ENCODE results near the gene ALDH18A1. TPM values are rescaled to one million over a fixed set of nuclear protein-coding genes. Genes with fewer than 3 reads are reported as not detected.

The ALDH18A1 gene
- total RNA-seq, 1 experiment from 2014 or later: 114 TPM

DNA sequence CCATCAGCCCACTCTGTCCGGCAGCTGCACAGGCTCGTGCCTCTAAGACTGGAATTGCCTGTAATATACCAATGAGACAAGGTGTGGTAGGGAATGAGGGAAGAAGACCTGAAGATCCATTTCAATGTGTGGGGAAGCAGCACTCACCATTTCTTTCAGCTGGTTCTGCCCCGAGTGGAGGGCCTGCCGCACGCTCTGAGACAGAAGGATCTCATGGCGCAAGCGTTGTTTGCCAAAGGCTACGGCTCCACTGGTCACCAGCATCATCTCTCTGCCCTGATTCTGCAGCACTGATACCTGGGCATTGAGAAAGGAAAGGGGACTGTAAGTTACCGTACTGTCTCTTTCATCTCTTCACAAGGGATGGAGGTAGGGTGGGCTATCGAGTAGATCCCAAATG lies 19.4 kb downstream of the ALDH18A1 start:
- WGBS (ENCODE audit: extremely low coverage, insufficient read length, low lambda C conversion rate): no CpG with 5 or more reads among the region's 10 CpGs
- H4K5ac ChIP-seq (ENCODE audit: insufficient read length, low read depth, low read length): no peak overlapping the region

More for the DNA sequence above, 19.4 kb downstream of the ALDH18A1 start:
- Histone ChIP-seq H3K4ac (ENCODE audit: low read depth, low read length) (no peak overlapping the region), H3K14ac (ENCODE audit: insufficient read depth, low read length) (no peak overlapping the region), H3K4me1 (ENCODE audit: insufficient read depth, low read length) (no peaks in the 10 kb centered on the region), H3K56ac (ENCODE audit: insufficient read length, low read depth, low read length) (no peak overlapping the region), H2BK12ac (ENCODE audit: insufficient read length, low read depth, low read length) (no peak overlapping the region), H3K27me3 (ENCODE audit: insufficient read depth, low read length) (no peaks in the 10 kb centered on the region), H2BK120ac (ENCODE audit: low read depth, low read length, poor library complexity, severe bottlenecking) (no peak overlapping the region), H4K20me1 (ENCODE audit: control insufficient read depth, insufficient read depth, insufficient read length) (peaks cover 2% of the 10 kb centered on the region), H4K8ac (replicated peaks; ENCODE audit: insufficient read length, low read depth, low read length) (no peak overlapping the region), H3K23ac (ENCODE audit: insufficient read length, low read depth, low read length) (no peak overlapping the region), H3K18ac (ENCODE audit: insufficient read length, low read depth, low read length) (no peak overlapping the region), H2BK20ac (ENCODE audit: low read depth, low read length, poor library complexity, severe bottlenecking) (no peak overlapping the region), H3K23me2 (ENCODE audit: insufficient read length, low read depth, low read length, poor library complexity, severe bottlenecking) (no peaks in the 10 kb centered on the region), H3K79me2 (ENCODE audit: insufficient read depth, low read length) (no peaks in the 10 kb centered on the region), H2AK5ac (ENCODE audit: insufficient read length, low read length) (no peak overlapping the region), H2AFZ (ENCODE audit: low read length) (no peak overlapping the region), H3K79me1 (ENCODE audit: insufficient read depth, low read depth, low read length, poor library complexity, severe bottlenecking) (no peaks in the 10 kb centered on the region), H3K4me2 (ENCODE audit: insufficient read depth, insufficient read length, low read length) (no peak overlapping the region), H3K9ac (ENCODE audit: extremely low read depth, insufficient read length, low read length) (no peak overlapping the region), H3K9me3 (ENCODE audit: control insufficient read depth, low read depth, low read length) (no peaks in the 10 kb centered on the region), H3T11ph (ENCODE audit: low read length) (no peak overlapping the region), H3K27ac (ENCODE audit: insufficient read length, low read depth, low read length) (no peak overlapping the region), H2BK5ac (ENCODE audit: insufficient read length, low read length) (no peak overlapping the region), H2BK15ac (ENCODE audit: low read depth, low read length) (no peak overlapping the region), H4K91ac (ENCODE audit: insufficient read length, low read depth, low read length) (no peak overlapping the region)
- Mint-ChIP-seq H3K4me3 (no peak overlapping the region), H3K27me3 (ENCODE audit: low read depth) (no peaks in the 10 kb centered on the region), H3K9me3 (no peaks in the 10 kb centered on the region), H3K4me1 (peaks cover 0 to 8% of the 10 kb centered on the region in 2 experiments; a peak in 1 of 4 replicates), H3K36me3 (ENCODE audit: insufficient read depth in 1 of 3, low read depth in 3 of 3) (peaks cover 29 to 87% (median 55%) of the 10 kb centered on the region in 3 experiments; a peak in 6 of 7 replicates), H3K27ac (peak overlapping the region in 1 of 3 experiments; percentile 19; a peak in 1 of 7 replicates)
- DNase-seq: no peak
- TF ChIP-seq, protein P1, sequence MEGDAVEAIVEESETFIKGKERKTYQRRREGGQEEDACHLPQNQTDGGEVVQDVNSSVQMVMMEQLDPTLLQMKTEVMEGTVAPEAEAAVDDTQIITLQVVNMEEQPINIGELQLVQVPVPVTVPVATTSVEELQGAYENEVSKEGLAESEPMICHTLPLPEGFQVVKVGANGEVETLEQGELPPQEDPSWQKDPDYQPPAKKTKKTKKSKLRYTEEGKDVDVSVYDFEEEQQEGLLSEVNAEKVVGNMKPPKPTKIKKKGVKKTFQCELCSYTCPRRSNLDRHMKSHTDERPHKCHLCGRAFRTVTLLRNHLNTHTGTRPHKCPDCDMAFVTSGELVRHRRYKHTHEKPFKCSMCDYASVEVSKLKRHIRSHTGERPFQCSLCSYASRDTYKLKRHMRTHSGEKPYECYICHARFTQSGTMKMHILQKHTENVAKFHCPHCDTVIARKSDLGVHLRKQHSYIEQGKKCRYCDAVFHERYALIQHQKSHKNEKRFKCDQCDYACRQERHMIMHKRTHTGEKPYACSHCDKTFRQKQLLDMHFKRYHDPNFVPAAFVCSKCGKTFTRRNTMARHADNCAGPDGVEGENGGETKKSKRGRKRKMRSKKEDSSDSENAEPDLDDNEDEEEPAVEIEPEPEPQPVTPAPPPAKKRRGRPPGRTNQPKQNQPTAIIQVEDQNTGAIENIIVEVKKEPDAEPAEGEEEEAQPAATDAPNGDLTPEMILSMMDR (conservative IDR thresholded peaks at IDR 0.05): no peak

Measured in H9 (cell line).